Fibroblast of lung (primary cell): ENCODE data around the gene TATDN3. TPM values are rescaled to one million over a fixed set of nuclear protein-coding genes. Genes with fewer than 3 reads are reported as not detected.
A peak's percentile ranks its signal among the peaks of the same experiment; 100 is the strongest.

Experiments used
- DNase-seq, 2 donors: peaks; one replicate each; pipeline versions ENCODE4 v3.0.0 to v3.0.0-alpha.2; 2010; ENCODE audit warnings: low read depth in 2 of 2
- H2AFZ ChIP-seq: 2 replicates; pipeline ENCODE4 v1.5.1; 2012; ENCODE audit warnings: low read length, control low read depth, inconsistent platforms
- H3K27ac ChIP-seq: 2 replicates; pipeline ENCODE4 v1.5.1; 2011; ENCODE audit warnings: low read length, control low read depth; ENCODE audit not compliant: insufficient read depth
- H3K27me3 ChIP-seq: 2 replicates; pipeline ENCODE4 v1.5.1; 2011; ENCODE audit warnings: mild to moderate bottlenecking, low read length; ENCODE audit not compliant: control insufficient read depth, insufficient read depth
- H3K36me3 ChIP-seq: 2 replicates; pipeline ENCODE4 v1.5.1; 2011; ENCODE audit warnings: low read length; ENCODE audit not compliant: control insufficient read depth, insufficient read depth
- H3K4me1 ChIP-seq: 2 replicates; pipeline ENCODE4 v1.5.1; 2011; ENCODE audit warnings: low read length; ENCODE audit not compliant: control insufficient read depth, insufficient read depth; ENCODE audit errors: extremely low read depth
- H3K4me2 ChIP-seq: 2 replicates; pipeline ENCODE4 v1.5.1; 2011; ENCODE audit warnings: low read length, control low read depth; ENCODE audit not compliant: insufficient read depth; ENCODE audit errors: extremely low read depth
- H3K4me3 ChIP-seq, 4 experiments: fragments of 200-600 bp in 1 of 4; sonication (generic) in 1 of 4; replicated peaks in 1 of 4; 2 replicates each; pipeline ENCODE4 v1.5.1; 2011 to 2016; ENCODE audit warnings: low read length in 4 of 4, low read depth in 3 of 4, mild to moderate bottlenecking in 3 of 4, control low read depth in 2 of 4, inconsistent platforms in 1 of 4, mixed read lengths in 1 of 4; ENCODE audit not compliant: insufficient read depth in 1 of 4; ENCODE audit errors: control extremely low read depth in 1 of 4
- H3K79me2 ChIP-seq: 2 replicates; pipeline ENCODE4 v1.5.1; 2012; ENCODE audit warnings: mild to moderate bottlenecking, low read length, inconsistent platforms; ENCODE audit not compliant: control insufficient read depth, insufficient read depth
- H3K9ac ChIP-seq: 2 replicates; pipeline ENCODE4 v1.5.1; 2011; ENCODE audit warnings: mild to moderate bottlenecking, low read length, control low read depth; ENCODE audit not compliant: insufficient read depth
- H3K9me3 ChIP-seq: 2 replicates; pipeline ENCODE4 v1.5.1; 2012; ENCODE audit warnings: low read depth, low read length; ENCODE audit not compliant: control insufficient read depth, insufficient read depth
- H4K20me1 ChIP-seq: 2 replicates; pipeline ENCODE4 v1.5.1; 2011; ENCODE audit warnings: low read length; ENCODE audit not compliant: control insufficient read depth, insufficient read depth; ENCODE audit errors: extremely low read depth
- EZH2 ChIP-seq: IDR thresholded peaks from 2 replicates; pipeline ENCODE4 v1.5.1; 2012; ENCODE audit warnings: low read length, control low read depth, mild to moderate bottlenecking; ENCODE audit errors: missing control alignments
- polyA plus RNA-seq, 2 donors: library from polyadenylated mRNA; depleted of rRNA in 1 of 2; stranded (reverse) in 1 of 2; unstranded in 1 of 2; fragments of >200 nt; gene quantifications; 2 replicates each; pipeline ENCODE4 v1.2.1, GENCODE V29; 2011 to 2012; ENCODE audit warnings: missing spikeins in 1 of 2
- total RNA-seq: library from RNA; depleted of rRNA; stranded (reverse); fragments of >200 nt; gene quantifications from 2 replicates; pipeline ENCODE4 v1.2.1, GENCODE V29; 2014
- TF ChIP-seq, protein P1 (sequence below), 2 donors: IDR thresholded peaks in 1 of 2; conservative IDR thresholded peaks in 1 of 2; 1 replicate in 1 of 2; 2 replicates in 1 of 2; pipeline ENCODE4 v1.5.1; 2011 to 2012; ENCODE audit warnings: low read length in 2 of 2, control low read depth in 1 of 2, inconsistent platforms in 1 of 2, low read depth in 1 of 2, mild to moderate bottlenecking in 1 of 2

The TATDN3 gene
- total and polyA plus RNA-seq, 2 donors (not counting 1 experiment from before 2014, with no cell fraction given): 17.6 to 22.5 TPM

DNA sequence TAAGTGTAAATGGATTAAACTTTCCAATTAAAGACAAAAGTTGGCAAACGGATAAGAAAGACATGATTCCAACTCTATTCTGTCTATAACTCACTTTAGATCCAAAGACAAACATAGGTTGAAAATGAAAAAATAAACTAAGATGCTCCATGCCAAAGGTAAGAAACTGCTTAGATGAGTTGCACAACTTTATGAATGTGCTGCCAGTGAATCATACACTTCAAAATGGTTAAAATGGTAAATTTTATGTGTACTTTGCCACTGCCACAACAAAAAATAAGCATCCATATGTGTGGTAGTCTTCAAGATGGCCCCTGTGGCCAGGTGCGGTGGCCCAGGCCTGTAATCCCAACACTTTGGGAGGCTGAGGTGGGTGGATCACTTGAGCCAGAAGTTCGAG, 45.1 kb upstream of the TATDN3 start:
- DNase-seq: no peak
- Histone ChIP-seq H4K20me1 (no peaks in the 10 kb centered on the region), H3K27ac (no peak overlapping the region), H3K36me3 (no peaks in the 10 kb centered on the region), H3K4me3 (no peak overlapping the region), H3K4me1 (peaks cover 3% of the 10 kb centered on the region), H3K4me2 (no peak overlapping the region), H2AFZ (no peak overlapping the region), H3K79me2 (no peaks in the 10 kb centered on the region), H3K9me3 (no peaks in the 10 kb centered on the region), H3K27me3 (no peaks in the 10 kb centered on the region), H3K9ac (no peak overlapping the region)
- no peak for TF ChIP-seq EZH2
- TF ChIP-seq, protein P1, sequence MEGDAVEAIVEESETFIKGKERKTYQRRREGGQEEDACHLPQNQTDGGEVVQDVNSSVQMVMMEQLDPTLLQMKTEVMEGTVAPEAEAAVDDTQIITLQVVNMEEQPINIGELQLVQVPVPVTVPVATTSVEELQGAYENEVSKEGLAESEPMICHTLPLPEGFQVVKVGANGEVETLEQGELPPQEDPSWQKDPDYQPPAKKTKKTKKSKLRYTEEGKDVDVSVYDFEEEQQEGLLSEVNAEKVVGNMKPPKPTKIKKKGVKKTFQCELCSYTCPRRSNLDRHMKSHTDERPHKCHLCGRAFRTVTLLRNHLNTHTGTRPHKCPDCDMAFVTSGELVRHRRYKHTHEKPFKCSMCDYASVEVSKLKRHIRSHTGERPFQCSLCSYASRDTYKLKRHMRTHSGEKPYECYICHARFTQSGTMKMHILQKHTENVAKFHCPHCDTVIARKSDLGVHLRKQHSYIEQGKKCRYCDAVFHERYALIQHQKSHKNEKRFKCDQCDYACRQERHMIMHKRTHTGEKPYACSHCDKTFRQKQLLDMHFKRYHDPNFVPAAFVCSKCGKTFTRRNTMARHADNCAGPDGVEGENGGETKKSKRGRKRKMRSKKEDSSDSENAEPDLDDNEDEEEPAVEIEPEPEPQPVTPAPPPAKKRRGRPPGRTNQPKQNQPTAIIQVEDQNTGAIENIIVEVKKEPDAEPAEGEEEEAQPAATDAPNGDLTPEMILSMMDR (conservative IDR thresholded peaks at IDR 0.05 in 1 of 2, IDR thresholded peaks at IDR 0.05 in 1 of 2; ENCODE audit: low read depth in 1 of 2, low read length in 2 of 2): no peak

DNA sequence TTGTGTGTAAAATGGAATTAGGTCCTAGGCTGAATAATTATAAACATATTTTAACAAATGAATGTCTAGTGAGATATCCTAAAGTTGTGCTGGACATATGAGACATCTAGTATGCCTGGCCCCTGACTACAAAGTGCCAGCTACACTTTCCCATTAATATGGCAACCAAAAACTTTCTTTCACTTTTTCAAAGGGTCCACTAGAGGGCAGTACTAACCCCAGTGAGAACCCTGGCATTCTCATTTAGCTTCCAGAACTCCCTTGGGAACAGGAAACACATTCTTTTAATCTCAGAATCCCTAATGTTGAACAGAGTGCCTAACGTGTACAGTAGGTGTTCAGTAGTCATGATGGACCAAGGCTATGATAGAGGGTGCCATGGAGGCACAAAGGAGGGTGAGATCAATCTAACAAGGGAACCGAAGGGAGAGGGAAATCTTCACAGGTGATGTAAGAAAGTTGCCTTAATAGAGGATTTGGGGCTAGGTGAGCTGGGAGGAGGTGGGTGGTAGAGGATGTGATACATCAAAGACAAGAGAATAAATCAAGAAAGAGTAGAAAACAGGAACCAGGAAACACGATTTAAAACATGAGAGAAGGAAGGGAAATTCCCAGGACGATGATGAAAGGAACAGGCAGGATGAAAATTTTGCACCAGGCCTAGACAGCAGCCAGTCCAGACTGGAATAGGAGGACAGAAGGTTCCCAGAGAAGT, 41.7 kb upstream of the TATDN3 start:
- DNase-seq: peak; percentile 62 to 87
- Histone ChIP-seq H2AFZ (no peak overlapping the region), H3K9ac (no peak overlapping the region), H3K4me3 (no peak overlapping the region), H3K79me2 (no peaks in the 10 kb centered on the region), H3K4me2 (peak overlapping the region; percentile 63), H3K27ac (peak overlapping the region; percentile 17), H3K9me3 (no peaks in the 10 kb centered on the region), H3K36me3 (no peaks in the 10 kb centered on the region), H3K4me1 (peaks cover 3% of the 10 kb centered on the region), H4K20me1 (no peaks in the 10 kb centered on the region), H3K27me3 (no peaks in the 10 kb centered on the region)
- TF ChIP-seq, protein P1 (conservative IDR thresholded peaks at IDR 0.05 in 1 of 2, IDR thresholded peaks at IDR 0.05 in 1 of 2; ENCODE audit: low read depth in 1 of 2, low read length in 2 of 2): peak; percentile 71 to 79
- TF ChIP-seq EZH2: no peak

DNA sequence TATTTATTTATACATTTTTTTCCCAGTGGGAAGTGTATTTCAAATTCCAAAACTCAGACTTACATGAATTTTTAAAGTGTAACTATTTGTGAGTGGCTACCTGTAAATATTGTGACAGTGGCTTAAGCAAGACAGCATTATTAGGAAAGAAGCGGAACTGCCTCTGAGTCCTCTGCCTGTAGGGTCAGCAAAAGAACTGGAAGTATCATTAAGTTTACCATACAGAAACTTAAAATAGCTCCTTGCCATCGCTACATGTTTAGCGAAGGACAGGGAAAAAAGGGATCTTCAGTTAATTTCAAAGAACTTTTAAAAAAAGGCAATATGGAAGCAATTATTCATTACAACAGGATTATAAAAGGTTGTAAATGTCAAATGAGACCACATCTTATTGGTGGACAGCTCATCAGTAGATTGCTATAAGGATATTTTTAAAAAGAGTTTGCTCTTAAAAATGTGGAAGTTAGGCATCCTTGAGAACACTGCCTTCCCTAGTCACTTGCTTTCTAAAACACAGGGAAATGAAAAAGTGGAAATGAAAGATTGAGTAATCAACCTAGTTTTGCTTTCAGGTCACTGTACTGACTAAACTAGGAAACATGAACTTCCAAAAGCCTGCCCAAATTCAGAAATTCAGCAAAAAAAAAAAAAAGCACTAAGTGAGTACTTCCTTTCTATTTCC, 39.3 kb upstream of the TATDN3 start:
- Histone ChIP-seq H3K9ac (no peak overlapping the region), H3K4me3 (peak overlapping the region; percentile 18 to 31 (median 24)), H2AFZ (no peak overlapping the region), H3K27me3 (no peaks in the 10 kb centered on the region), H3K4me1 (peaks cover 3% of the 10 kb centered on the region), H3K9me3 (no peaks in the 10 kb centered on the region), H3K27ac (peak overlapping the region; percentile 42), H3K79me2 (no peaks in the 10 kb centered on the region), H3K4me2 (peak overlapping the region; percentile 79), H3K36me3 (no peaks in the 10 kb centered on the region), H4K20me1 (no peaks in the 10 kb centered on the region)
- DNase-seq: peak; percentile 26 to 64
- no peak for TF ChIP-seq EZH2
- TF ChIP-seq, protein P1 (conservative IDR thresholded peaks at IDR 0.05 in 1 of 2, IDR thresholded peaks at IDR 0.05 in 1 of 2; ENCODE audit: low read depth in 1 of 2, low read length in 2 of 2): no peak
